ENCODE results near the gene PGGT1B. TPM values are rescaled to one million over a fixed set of nuclear protein-coding genes. Genes with fewer than 3 reads are reported as not detected.

PGGT1B gene
- total and polyA plus RNA-seq, 7 experiments from 2014 or later = 10.3 to 49.1 (median 40.4) TPM

DNA sequence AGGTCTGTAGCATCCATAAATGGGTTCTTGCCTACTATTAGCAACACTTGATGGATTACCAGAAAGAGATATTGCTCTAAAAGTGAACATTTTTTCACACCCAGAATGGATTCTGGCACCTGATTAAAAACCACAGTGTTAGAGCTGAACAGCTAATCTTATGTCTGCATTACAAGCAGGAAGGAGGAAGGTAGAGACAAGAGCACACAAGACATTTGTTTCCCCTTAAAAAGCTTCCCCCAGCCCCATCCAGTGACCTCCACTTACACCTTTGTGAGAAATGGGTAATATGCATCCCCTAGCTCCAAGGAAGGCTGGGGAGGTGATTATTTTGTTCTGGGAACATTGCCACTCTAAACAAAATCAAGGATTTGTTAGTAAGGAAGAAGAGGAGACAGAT, 80.9 kb downstream of the PGGT1B start:
- intact Hi-C loops (cut with micrococcal nuclease) = loop anchor here in 1 of 2 donors (2.0 to 10.0 kb wide), 2 partner anchors 27 to 67 kb away; no protein-coding TSS in a partner anchor
- CTCF ChIA-PET = no interaction called here
- DNase-seq (no peak), ATAC-seq (no peak)
- Mint-ChIP-seq H3K27me3 (peaks cover 79 to 90% (median 80%) of the 10 kb centered on the region in 5 donors), H3K4me3 (no peak overlapping the region), H3K27ac (no peak overlapping the region), H3K9me3 (peaks cover 0 to 23% (median 4%) of the 10 kb centered on the region in 11 donors), H3K4me1 (peaks cover 5 to 20% (median 6%) of the 10 kb centered on the region in 7 donors), H3K36me3 (peaks cover 0 to 3% (median 0%) of the 10 kb centered on the region in 5 donors)
- no peaks in the 10 kb centered on the region for H3K9me3 ChIP-seq (ENCODE audit: control insufficient read depth in 2 of 3, low read length in 3 of 3)
- H3K4me3 ChIP-seq (ENCODE audit: low read length) = no peak overlapping the region
- H3K27me3 ChIP-seq (ENCODE audit: control insufficient read depth in 2 of 2, insufficient read depth in 2 of 2, low read length in 2 of 2) = peaks cover 15 to 21% of the 10 kb centered on the region in 2 donors
- POLR2A ChIA-PET = no interaction called here
- H3K27ac ChIP-seq (ENCODE audit: low read depth, low read length) = no peak overlapping the region
- no peaks in the 10 kb centered on the region for H3K36me3 ChIP-seq (ENCODE audit: control insufficient read depth in 2 of 3, insufficient read depth in 3 of 3, low read length in 3 of 3)
- H3K4me1 ChIP-seq (ENCODE audit: control insufficient read depth in 2 of 2, insufficient read depth in 2 of 2, low read length in 2 of 2) = peaks cover 10 to 16% of the 10 kb centered on the region in 2 donors

DNA sequence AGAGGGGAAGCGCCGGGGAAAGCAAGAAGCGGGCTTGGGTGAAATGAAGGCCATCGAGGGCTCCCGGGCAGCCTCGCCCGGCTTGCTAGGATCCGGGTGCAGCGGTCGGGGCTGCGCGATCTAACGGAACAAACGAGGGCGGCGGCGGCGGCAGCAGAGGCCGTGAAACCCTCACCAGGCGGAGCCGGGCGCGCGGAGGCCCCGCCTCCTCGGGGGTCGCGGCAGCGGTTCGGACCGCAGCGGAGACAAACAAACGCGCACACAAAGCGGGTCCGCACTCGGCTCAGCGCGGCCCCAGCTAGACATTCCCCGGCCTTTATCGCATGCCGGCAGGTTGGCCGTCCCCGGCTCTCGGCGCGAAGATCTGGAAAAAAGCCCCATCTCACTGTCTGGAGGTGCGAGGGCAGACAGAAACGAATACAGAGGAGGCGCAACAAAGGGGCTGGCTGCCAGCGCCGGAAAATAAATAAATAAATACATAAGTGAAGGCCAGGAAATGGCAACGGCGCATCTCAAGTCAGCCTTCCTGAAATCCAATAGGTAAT, 82.4 kb downstream of the PGGT1B start:
- Mint-ChIP-seq H3K4me3 (peak overlapping the region; percentile 72 to 93 (median 83)), H3K27me3 (peaks cover 81 to 89% (median 86%) of the 10 kb centered on the region in 5 donors), H3K9me3 (peaks cover 0 to 23% (median 4%) of the 10 kb centered on the region in 11 donors), H3K36me3 (peaks cover 0 to 3% (median 0%) of the 10 kb centered on the region in 5 donors), H3K4me1 (peaks cover 5 to 20% (median 6%) of the 10 kb centered on the region in 7 donors), H3K27ac (no peak overlapping the region)
- Histone ChIP-seq H3K27me3 (ENCODE audit: control insufficient read depth in 2 of 2, insufficient read depth in 2 of 2, low read length in 2 of 2) (peaks cover 17 to 21% of the 10 kb centered on the region in 2 donors), H3K9me3 (ENCODE audit: control insufficient read depth in 2 of 3, low read length in 3 of 3) (no peaks in the 10 kb centered on the region), H3K4me3 (ENCODE audit: low read length) (peak overlapping the region; percentile 42), H3K36me3 (ENCODE audit: control insufficient read depth in 2 of 3, insufficient read depth in 3 of 3, low read length in 3 of 3) (no peaks in the 10 kb centered on the region), H3K27ac (ENCODE audit: low read depth, low read length) (no peak overlapping the region), H3K4me1 (ENCODE audit: control insufficient read depth in 2 of 2, insufficient read depth in 2 of 2, low read length in 2 of 2) (peaks cover 10 to 16% of the 10 kb centered on the region in 2 donors)
- DNase-seq (peak in 5 of 9 donors; percentile 4 to 44 (median 22)), ATAC-seq (peak; percentile 68)
- intact Hi-C loops (cut with micrococcal nuclease) = loop anchor here in 1 of 2 donors (1.0 to 10.0 kb wide), 3 partner anchors 10 to 65 kb away; no protein-coding TSS in a partner anchor
- ChIA-PET CTCF (no interaction called here), POLR2A (interaction anchor here (0.7 kb wide), 1 partner anchor 900 kb away, joined by 3 read pairs; no protein-coding TSS in a partner anchor)

DNA sequence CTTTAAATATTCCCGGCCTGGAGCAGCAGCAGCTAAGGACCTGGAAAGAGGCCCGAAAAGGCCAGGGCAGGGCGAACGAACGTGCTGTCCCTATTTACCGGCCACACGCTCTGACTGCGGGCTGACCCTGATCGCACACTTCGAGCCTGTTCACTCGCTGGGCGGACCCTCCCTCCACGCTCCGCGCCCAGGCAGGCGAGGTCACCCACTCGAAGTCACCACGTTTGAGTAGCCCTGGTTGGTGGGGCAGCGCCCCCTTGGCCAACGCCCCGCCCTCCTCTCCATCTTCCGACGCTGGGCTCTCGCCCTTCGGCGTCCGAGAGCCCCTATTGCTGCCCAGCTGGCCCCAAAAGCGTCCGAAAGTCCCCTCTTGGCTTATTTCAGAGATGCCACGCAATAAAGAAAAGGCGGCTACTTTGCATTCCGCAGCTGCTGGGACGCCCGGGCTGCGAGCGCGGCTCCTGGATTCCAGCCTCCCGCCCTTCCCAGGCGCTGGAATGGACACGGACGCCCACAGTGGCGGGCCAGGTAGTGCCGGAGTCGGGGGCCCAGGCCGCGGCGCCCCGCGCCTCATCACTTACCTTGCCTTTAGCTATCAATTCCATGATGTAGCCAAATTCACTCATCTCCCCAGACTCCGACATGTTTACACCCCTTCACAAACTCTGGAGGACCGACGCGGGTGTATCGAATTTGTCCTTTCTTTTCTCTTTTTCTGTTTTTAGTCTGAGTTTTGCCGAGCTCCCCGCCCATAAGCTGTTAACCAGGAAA, 83.1 kb downstream of the PGGT1B start:
- Histone ChIP-seq H3K4me1 (ENCODE audit: control insufficient read depth in 2 of 2, insufficient read depth in 2 of 2, low read length in 2 of 2) (peaks cover 10 to 16% of the 10 kb centered on the region in 2 donors), H3K4me3 (ENCODE audit: low read length) (peak overlapping the region; percentile 42), H3K36me3 (ENCODE audit: control insufficient read depth in 2 of 3, insufficient read depth in 3 of 3, low read length in 3 of 3) (no peaks in the 10 kb centered on the region), H3K9me3 (ENCODE audit: control insufficient read depth in 2 of 3, low read length in 3 of 3) (no peaks in the 10 kb centered on the region), H3K27me3 (ENCODE audit: control insufficient read depth in 2 of 2, insufficient read depth in 2 of 2, low read length in 2 of 2) (peaks cover 17 to 22% of the 10 kb centered on the region in 2 donors), H3K27ac (ENCODE audit: low read depth, low read length) (no peak overlapping the region)
- CTCF ChIA-PET = no interaction called here
- H3K9me3 Mint-ChIP-seq = peaks cover 0 to 18% (median 2%) of the 10 kb centered on the region in 11 donors
- peak in 3 of 9 donors; percentile 11 to 14 (median 14) for DNase-seq
- peaks cover 81 to 89% (median 87%) of the 10 kb centered on the region in 5 donors for H3K27me3 Mint-ChIP-seq
- peak overlapping the region; percentile 72 to 93 (median 83) for H3K4me3 Mint-ChIP-seq
- POLR2A ChIA-PET = no interaction called here
- peak; percentile 31 for ATAC-seq
- peaks cover 5 to 20% (median 6%) of the 10 kb centered on the region in 7 donors for H3K4me1 Mint-ChIP-seq
- peaks cover 0 to 3% (median 0%) of the 10 kb centered on the region in 5 donors for H3K36me3 Mint-ChIP-seq
- peak overlapping the region in 1 of 9 donors; percentile 18 for H3K27ac Mint-ChIP-seq
- intact Hi-C loops (cut with micrococcal nuclease) = loop anchor here (1.0 to 10.0 kb wide), 4 partner anchors 9 to 905 kb away; partner anchors contain the start of gene COMMD10 (in 2 of the 2)

DNA sequence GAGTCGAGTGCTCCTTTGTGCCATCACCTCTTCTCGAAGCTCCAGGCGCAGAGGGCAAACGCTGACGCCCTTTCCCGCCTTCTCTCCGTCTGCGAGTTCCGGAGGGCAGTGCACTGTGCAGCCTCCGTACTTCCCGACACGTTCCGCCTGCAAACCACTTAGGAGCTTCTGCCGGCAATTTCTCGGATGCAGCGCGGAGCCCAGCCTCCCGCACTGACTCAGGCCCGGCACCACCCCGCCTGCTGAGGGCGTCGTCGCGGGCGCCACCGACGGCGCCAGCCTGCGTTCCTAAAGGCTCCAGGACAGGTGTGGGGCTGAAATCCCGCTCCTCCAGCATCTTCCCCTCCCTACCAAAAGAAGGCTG, 83.7 kb downstream of the PGGT1B start:
- no peak for DNase-seq
- Histone ChIP-seq H3K36me3 (ENCODE audit: control insufficient read depth in 2 of 3, insufficient read depth in 3 of 3, low read length in 3 of 3) (no peaks in the 10 kb centered on the region), H3K4me1 (ENCODE audit: control insufficient read depth in 2 of 2, insufficient read depth in 2 of 2, low read length in 2 of 2) (peaks cover 10 to 16% of the 10 kb centered on the region in 2 donors), H3K27me3 (ENCODE audit: control insufficient read depth in 2 of 2, insufficient read depth in 2 of 2, low read length in 2 of 2) (peaks cover 17 to 27% of the 10 kb centered on the region in 2 donors), H3K4me3 (ENCODE audit: low read length) (no peak overlapping the region), H3K9me3 (ENCODE audit: control insufficient read depth in 2 of 3, low read length in 3 of 3) (no peaks in the 10 kb centered on the region), H3K27ac (ENCODE audit: low read depth, low read length) (no peak overlapping the region)
- no peak for ATAC-seq
- Mint-ChIP-seq H3K4me3 (peak overlapping the region in 6 of 10 donors; percentile 14 to 93 (median 51)), H3K9me3 (peaks cover 0 to 12% (median 1%) of the 10 kb centered on the region in 11 donors), H3K27me3 (peaks cover 81 to 89% (median 87%) of the 10 kb centered on the region in 5 donors), H3K36me3 (peaks cover 0 to 3% (median 0%) of the 10 kb centered on the region in 5 donors), H3K27ac (no peak overlapping the region), H3K4me1 (peaks cover 5 to 20% (median 6%) of the 10 kb centered on the region in 7 donors)
- POLR2A ChIA-PET = no interaction called here
- intact Hi-C loops (cut with micrococcal nuclease) = loop anchor here (10.0 kb wide), 1 partner anchor 906 kb away; the partner anchor contains the start of gene COMMD10 (in 2 of the 2)
- CTCF ChIA-PET = no interaction called here

DNA sequence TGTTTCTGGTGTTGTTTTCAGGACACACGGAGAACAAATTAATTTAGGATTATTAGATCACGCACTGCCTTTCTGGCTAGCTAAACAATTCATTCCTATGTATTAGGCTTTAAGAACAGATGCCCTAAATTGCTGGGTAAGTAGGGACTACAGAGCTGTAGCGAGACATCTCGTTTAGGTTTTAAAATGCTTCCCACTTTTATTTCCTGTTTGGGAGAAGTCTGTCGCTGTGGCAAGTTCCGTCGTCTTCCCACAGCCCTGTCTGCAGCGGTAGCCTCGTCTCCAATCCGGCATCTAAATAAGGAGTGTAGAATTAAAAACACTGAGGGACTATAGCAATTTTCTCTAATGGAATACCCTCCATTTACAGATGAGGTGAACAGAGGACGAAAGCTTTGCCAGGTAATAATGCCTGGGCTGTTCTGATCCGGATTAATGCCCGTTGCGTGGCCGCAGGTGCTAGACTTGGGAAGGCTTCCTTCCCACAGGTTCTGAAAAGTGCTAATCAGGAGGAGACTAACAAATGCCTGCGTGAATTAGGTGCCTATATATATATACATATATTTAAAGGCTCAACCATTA, 91.7 kb downstream of the PGGT1B start:
- H3K4me1 ChIP-seq (ENCODE audit: control insufficient read depth in 2 of 2, insufficient read depth in 2 of 2, low read length in 2 of 2) = peaks cover 9 to 11% of the 10 kb centered on the region in 2 donors
- H3K27ac Mint-ChIP-seq = peak overlapping the region in 1 of 9 donors; percentile 23
- ATAC-seq (no peak), DNase-seq (no peak)
- intact Hi-C loops (cut with micrococcal nuclease) = loop anchor here (1.0 to 10.0 kb wide), 12 partner anchors 9 to 914 kb away; partner anchors contain the start of genes AP3S1 (in 2 of the 2), ATG12 (in 2 of the 2), COMMD10 (in 2 of the 2) and FEM1C (in 2 of the 2)
- ChIA-PET CTCF (no interaction called here), POLR2A (no interaction called here)
- H3K4me3 ChIP-seq (ENCODE audit: low read length) = peak overlapping the region; percentile 70
- H3K27me3 ChIP-seq (ENCODE audit: control insufficient read depth in 2 of 2, insufficient read depth in 2 of 2, low read length in 2 of 2) = peaks cover 19 to 39% of the 10 kb centered on the region in 2 donors
- peaks cover 6 to 17% (median 12%) of the 10 kb centered on the region in 7 donors for H3K4me1 Mint-ChIP-seq
- peaks cover 0 to 7% (median 5%) of the 10 kb centered on the region in 5 donors for H3K36me3 Mint-ChIP-seq
- H3K9me3 ChIP-seq (ENCODE audit: control insufficient read depth in 2 of 3, low read length in 3 of 3) = peaks cover 0 to 8% (median 0%) of the 10 kb centered on the region in 3 experiments
- peaks cover 65 to 78% (median 71%) of the 10 kb centered on the region in 5 donors for H3K27me3 Mint-ChIP-seq
- H3K27ac ChIP-seq (ENCODE audit: low read depth, low read length) = no peak overlapping the region
- peaks cover 3 to 28% (median 12%) of the 10 kb centered on the region in 11 donors for H3K9me3 Mint-ChIP-seq
- no peaks in the 10 kb centered on the region for H3K36me3 ChIP-seq (ENCODE audit: control insufficient read depth in 2 of 3, insufficient read depth in 3 of 3, low read length in 3 of 3)
- H3K4me3 Mint-ChIP-seq = peak overlapping the region; percentile 66 to 89 (median 76)

Measured in naive thymus-derived CD4-positive, alpha-beta T cell (primary cell).